ENCODE data around the gene IPO11.

The IPO11 gene

DNA sequence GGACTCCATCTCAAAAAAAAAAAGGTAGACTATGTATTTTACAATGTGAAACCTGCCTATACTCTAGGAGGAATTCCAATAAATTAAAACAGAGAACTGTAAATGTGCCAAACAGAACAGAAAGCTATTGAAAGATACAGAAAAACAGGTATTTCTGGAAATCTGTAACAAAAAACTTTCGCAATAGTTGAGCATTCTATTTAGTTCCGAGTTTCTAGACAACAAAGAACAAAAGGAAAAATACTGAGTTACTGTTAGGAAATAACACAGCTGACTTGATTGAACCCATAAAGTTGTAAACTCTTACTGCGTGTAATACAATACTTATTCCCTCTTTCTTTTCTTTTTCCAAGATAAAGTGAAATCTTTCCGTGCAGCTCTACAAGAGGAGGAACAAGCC is 27.4 kb upstream of the IPO11 start:
- Histone ChIP-seq H2AK5ac (ENCODE audit: low read length, severe bottlenecking) (no peak overlapping the region), H3K9ac (ENCODE audit: low read length) (no peak overlapping the region), H2BK120ac (ENCODE audit: low read depth, low read length) (no peak overlapping the region), H4K8ac (ENCODE audit: low read length) (no peak overlapping the region), H3K27ac (ENCODE audit: low read length, poor library complexity, severe bottlenecking) (no peak overlapping the region), H3K18ac (ENCODE audit: low read depth in 1 of 2, low read length in 2 of 2) (no peak overlapping the region), H3K4me2 (ENCODE audit: low read length, poor library complexity, severe bottlenecking) (no peak overlapping the region), H3K4ac (ENCODE audit: low read depth in 1 of 2, low read length in 2 of 2) (no peak overlapping the region), H3K14ac (ENCODE audit: low read length in 2 of 2) (no peak overlapping the region), H3K9me3 (ENCODE audit: control insufficient read depth, low read length) (no peaks in the 10 kb centered on the region), H2BK12ac (ENCODE audit: low read length in 2 of 2) (no peak overlapping the region), H2BK5ac (ENCODE audit: low read depth, low read length, poor library complexity, severe bottlenecking) (no peak overlapping the region), H2BK15ac (ENCODE audit: low read depth, poor library complexity, severe bottlenecking) (no peak overlapping the region), H3K79me1 (replicated peaks; ENCODE audit: low read length, poor library complexity, severe bottlenecking) (peaks cover 11% of the 10 kb centered on the region), H3K4me1 (ENCODE audit: control insufficient read depth, insufficient read depth, low read depth, low read length) (no peaks in the 10 kb centered on the region), H3K27me3 (ENCODE audit: control insufficient read depth in 1 of 2, insufficient read depth in 1 of 2, low read length in 2 of 2) (no peaks in the 10 kb centered on the region), H4K91ac (ENCODE audit: low read length) (no peak overlapping the region), H2AFZ (ENCODE audit: low read depth, low read length) (no peak overlapping the region), H3K4me3 (ENCODE audit: insufficient read depth in 1 of 2, low read depth in 1 of 2, low read length in 2 of 2) (no peak overlapping the region), H3K23ac (ENCODE audit: low read length in 2 of 2) (no peak overlapping the region), H3K36me3 (ENCODE audit: control insufficient read depth in 1 of 2, insufficient read depth in 2 of 2, low read depth in 1 of 2, low read length in 2 of 2) (peaks cover 23 to 83% of the 10 kb centered on the region in 2 experiments)
- 98% methylated on average over 4 of the region's 4 CpGs for WGBS
- DNase-seq: no peak

DNA sequence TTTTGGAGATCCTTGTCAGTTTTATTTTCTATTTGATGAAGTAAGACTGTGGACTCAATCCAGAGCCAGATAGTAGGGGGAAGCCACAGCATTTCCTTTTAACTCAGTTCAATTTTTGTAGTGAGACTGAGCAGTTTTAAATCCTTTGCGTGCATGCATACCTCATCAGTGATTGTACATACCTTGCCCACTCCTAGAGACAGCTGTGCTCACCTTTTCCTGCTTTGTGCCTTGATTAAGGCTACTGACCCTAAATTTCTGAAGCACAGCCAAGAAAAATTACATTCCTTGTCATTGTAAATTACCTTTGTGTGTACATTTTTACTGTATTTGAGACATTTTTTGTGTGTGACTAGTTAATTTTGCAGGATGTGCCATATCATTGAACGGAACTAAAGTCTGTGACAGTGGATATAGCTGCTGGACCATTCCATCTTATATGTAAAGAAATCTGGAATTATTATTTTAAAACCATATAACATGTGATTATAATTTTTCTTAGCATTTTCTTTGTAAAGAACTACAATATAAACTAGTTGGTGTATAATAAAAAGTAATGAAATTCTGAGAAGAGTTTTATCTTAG is 26.7 kb upstream of the IPO11 start:
- H4K91ac ChIP-seq (ENCODE audit: low read length): no peak overlapping the region
- H3K9me3 ChIP-seq (ENCODE audit: control insufficient read depth, low read length): no peaks in the 10 kb centered on the region
- no peak overlapping the region for H2AK5ac ChIP-seq (ENCODE audit: low read length, severe bottlenecking)
- no peak overlapping the region for H2BK120ac ChIP-seq (ENCODE audit: low read depth, low read length)
- H3K4me1 ChIP-seq (ENCODE audit: control insufficient read depth, insufficient read depth, low read depth, low read length): no peaks in the 10 kb centered on the region
- no peak overlapping the region for H2BK12ac ChIP-seq (ENCODE audit: low read length in 2 of 2)
- 100% methylated on average over 2 of the region's 2 CpGs for WGBS
- no peak overlapping the region for H4K8ac ChIP-seq (ENCODE audit: low read length)
- H3K14ac ChIP-seq (ENCODE audit: low read length in 2 of 2): no peak overlapping the region
- no peak overlapping the region for H3K27ac ChIP-seq (ENCODE audit: low read length, poor library complexity, severe bottlenecking)
- no peak for DNase-seq
- H3K23ac ChIP-seq (ENCODE audit: low read length in 2 of 2): no peak overlapping the region
- no peak overlapping the region for H3K4ac ChIP-seq (ENCODE audit: low read depth in 1 of 2, low read length in 2 of 2)
- H2BK5ac ChIP-seq (ENCODE audit: low read depth, low read length, poor library complexity, severe bottlenecking): no peak overlapping the region
- no peak overlapping the region for H3K9ac ChIP-seq (ENCODE audit: low read length)
- H3K27me3 ChIP-seq (ENCODE audit: control insufficient read depth in 1 of 2, insufficient read depth in 1 of 2, low read length in 2 of 2): no peaks in the 10 kb centered on the region
- H3K4me2 ChIP-seq (ENCODE audit: low read length, poor library complexity, severe bottlenecking): no peak overlapping the region
- H2BK15ac ChIP-seq (ENCODE audit: low read depth, poor library complexity, severe bottlenecking): no peak overlapping the region
- H2AFZ ChIP-seq (ENCODE audit: low read depth, low read length): no peak overlapping the region
- peaks cover 13% of the 10 kb centered on the region for H3K79me1 ChIP-seq (replicated peaks; ENCODE audit: low read length, poor library complexity, severe bottlenecking)
- H3K4me3 ChIP-seq (ENCODE audit: insufficient read depth in 1 of 2, low read depth in 1 of 2, low read length in 2 of 2): no peak overlapping the region
- H3K36me3 ChIP-seq (ENCODE audit: control insufficient read depth in 1 of 2, insufficient read depth in 2 of 2, low read depth in 1 of 2, low read length in 2 of 2): peaks cover 21 to 83% of the 10 kb centered on the region in 2 experiments
- no peak overlapping the region for H3K18ac ChIP-seq (ENCODE audit: low read depth in 1 of 2, low read length in 2 of 2)

DNA sequence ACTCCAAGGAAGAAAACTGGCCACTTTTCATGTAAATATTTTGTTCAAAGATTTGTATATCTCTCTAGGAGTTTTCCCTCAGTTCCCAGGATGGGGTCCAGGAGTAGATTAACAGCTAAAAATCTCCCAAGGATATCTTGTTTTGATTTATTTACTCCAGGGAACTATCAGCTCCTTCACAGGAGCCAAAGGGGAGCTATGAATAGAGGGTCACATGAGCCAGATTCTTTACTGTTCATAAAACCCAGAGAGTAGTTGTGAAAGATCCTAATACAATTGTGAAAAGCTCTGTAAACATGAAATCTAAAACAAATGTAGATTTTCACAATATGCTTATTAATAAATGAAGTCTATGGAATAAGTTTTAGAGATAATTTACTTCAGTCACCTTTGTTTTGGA is 25.7 kb upstream of the IPO11 start:
- Histone ChIP-seq H3K9me3 (ENCODE audit: control insufficient read depth, low read length) (no peaks in the 10 kb centered on the region), H3K23ac (ENCODE audit: low read length in 2 of 2) (no peak overlapping the region)

DNA sequence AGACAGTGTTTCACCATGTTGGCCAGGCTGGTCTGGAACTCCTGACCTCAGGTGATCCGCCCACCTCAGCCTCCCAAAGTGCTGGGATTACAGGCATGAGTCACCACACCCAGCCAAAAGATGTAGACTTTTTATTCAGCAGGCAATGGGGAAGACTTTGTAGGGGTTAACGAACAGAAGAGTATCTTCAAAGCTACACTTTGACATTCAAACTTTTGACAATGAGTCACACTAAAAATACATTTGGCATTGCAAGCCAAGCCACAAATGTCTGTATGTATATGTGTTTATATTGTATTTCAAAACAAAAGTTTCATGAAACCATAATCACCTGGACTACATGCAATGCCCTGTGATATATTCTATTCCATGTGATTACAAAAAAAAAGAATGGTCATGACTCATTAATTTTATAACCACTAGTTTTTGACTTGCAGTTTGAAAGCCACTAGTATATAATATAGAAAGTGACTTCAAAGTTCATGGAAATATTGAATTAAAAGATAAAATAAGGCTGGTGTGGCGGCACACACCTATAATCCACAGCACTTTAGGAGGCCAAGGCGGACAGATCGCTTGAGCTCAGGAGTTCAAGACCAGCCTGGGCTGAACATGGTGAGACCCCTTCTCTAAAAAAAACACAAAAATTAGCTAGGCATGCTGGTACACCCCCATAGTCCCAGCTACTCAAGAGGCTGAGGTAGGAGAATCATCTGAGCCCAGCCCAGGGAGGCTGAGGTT is 17.2 kb upstream of the IPO11 start:
- Histone ChIP-seq H3K4ac (ENCODE audit: low read depth in 1 of 2, low read length in 2 of 2) (no peak overlapping the region), H3K4me1 (ENCODE audit: control insufficient read depth, insufficient read depth, low read depth, low read length) (peaks cover 6% of the 10 kb centered on the region), H4K8ac (ENCODE audit: low read length) (no peak overlapping the region), H3K9me3 (ENCODE audit: control insufficient read depth, low read length) (no peaks in the 10 kb centered on the region), H3K4me3 (ENCODE audit: insufficient read depth in 1 of 2, low read depth in 1 of 2, low read length in 2 of 2) (no peak overlapping the region), H2AK5ac (ENCODE audit: low read length, severe bottlenecking) (no peak overlapping the region), H3K9ac (ENCODE audit: low read length) (no peak overlapping the region), H3K18ac (ENCODE audit: low read depth in 1 of 2, low read length in 2 of 2) (no peak overlapping the region), H2BK120ac (ENCODE audit: low read depth, low read length) (no peak overlapping the region), H2AFZ (ENCODE audit: low read depth, low read length) (no peak overlapping the region), H3K14ac (ENCODE audit: low read length in 2 of 2) (no peak overlapping the region), H2BK5ac (ENCODE audit: low read depth, low read length, poor library complexity, severe bottlenecking) (no peak overlapping the region), H2BK15ac (ENCODE audit: low read depth, poor library complexity, severe bottlenecking) (no peak overlapping the region), H3K27me3 (ENCODE audit: control insufficient read depth in 1 of 2, insufficient read depth in 1 of 2, low read length in 2 of 2) (no peaks in the 10 kb centered on the region), H4K91ac (ENCODE audit: low read length) (no peak overlapping the region), H3K4me2 (ENCODE audit: low read length, poor library complexity, severe bottlenecking) (no peak overlapping the region), H2BK12ac (ENCODE audit: low read length in 2 of 2) (no peak overlapping the region), H3K79me1 (replicated peaks; ENCODE audit: low read length, poor library complexity, severe bottlenecking) (peaks cover 8% of the 10 kb centered on the region), H3K27ac (ENCODE audit: low read length, poor library complexity, severe bottlenecking) (peak overlapping the region; percentile 30), H3K23ac (ENCODE audit: low read length in 2 of 2) (no peak overlapping the region), H3K36me3 (ENCODE audit: control insufficient read depth in 1 of 2, insufficient read depth in 2 of 2, low read depth in 1 of 2, low read length in 2 of 2) (peaks cover 8 to 87% of the 10 kb centered on the region in 2 experiments)
- no peak for DNase-seq
- WGBS: 97% methylated on average over 4 of the region's 5 CpGs

More for the DNA sequence above, 25.7 kb upstream of the IPO11 start:
- Histone ChIP-seq H3K36me3 (ENCODE audit: control insufficient read depth in 1 of 2, insufficient read depth in 2 of 2, low read depth in 1 of 2, low read length in 2 of 2) (peaks cover 17 to 83% of the 10 kb centered on the region in 2 experiments), H4K8ac (ENCODE audit: low read length) (no peak overlapping the region), H3K18ac (ENCODE audit: low read depth in 1 of 2, low read length in 2 of 2) (no peak overlapping the region), H2BK5ac (ENCODE audit: low read depth, low read length, poor library complexity, severe bottlenecking) (no peak overlapping the region), H2BK15ac (ENCODE audit: low read depth, poor library complexity, severe bottlenecking) (no peak overlapping the region), H3K27me3 (ENCODE audit: control insufficient read depth in 1 of 2, insufficient read depth in 1 of 2, low read length in 2 of 2) (no peaks in the 10 kb centered on the region), H2BK12ac (ENCODE audit: low read length in 2 of 2) (no peak overlapping the region), H3K4me1 (ENCODE audit: control insufficient read depth, insufficient read depth, low read depth, low read length) (no peaks in the 10 kb centered on the region), H3K79me1 (replicated peaks; ENCODE audit: low read length, poor library complexity, severe bottlenecking) (peaks cover 12% of the 10 kb centered on the region), H3K4me3 (ENCODE audit: insufficient read depth in 1 of 2, low read depth in 1 of 2, low read length in 2 of 2) (no peak overlapping the region), H3K9ac (ENCODE audit: low read length) (peak overlapping the region; percentile 29), H3K4ac (ENCODE audit: low read depth in 1 of 2, low read length in 2 of 2) (no peak overlapping the region), H2BK120ac (ENCODE audit: low read depth, low read length) (no peak overlapping the region), H2AFZ (ENCODE audit: low read depth, low read length) (no peak overlapping the region), H4K91ac (ENCODE audit: low read length) (no peak overlapping the region), H3K27ac (ENCODE audit: low read length, poor library complexity, severe bottlenecking) (no peak overlapping the region), H2AK5ac (ENCODE audit: low read length, severe bottlenecking) (no peak overlapping the region), H3K14ac (ENCODE audit: low read length in 2 of 2) (no peak overlapping the region), H3K4me2 (ENCODE audit: low read length, poor library complexity, severe bottlenecking) (no peak overlapping the region)
- DNase-seq: peak; percentile 30
